HG02840 (cell line): ENCODE results near the gene RNF223.

Experiments
- ATAC-seq: cut with Tn5 transposase; IDR thresholded peaks from one replicate; pipeline ENCODE4 v1.9.1; 2021; ENCODE audit warnings: mild to moderate bottlenecking, moderate library complexity, moderate number of reproducible peaks; ENCODE audit not compliant: unreplicated experiment, low FRiP score

The RNF223 gene

DNA sequence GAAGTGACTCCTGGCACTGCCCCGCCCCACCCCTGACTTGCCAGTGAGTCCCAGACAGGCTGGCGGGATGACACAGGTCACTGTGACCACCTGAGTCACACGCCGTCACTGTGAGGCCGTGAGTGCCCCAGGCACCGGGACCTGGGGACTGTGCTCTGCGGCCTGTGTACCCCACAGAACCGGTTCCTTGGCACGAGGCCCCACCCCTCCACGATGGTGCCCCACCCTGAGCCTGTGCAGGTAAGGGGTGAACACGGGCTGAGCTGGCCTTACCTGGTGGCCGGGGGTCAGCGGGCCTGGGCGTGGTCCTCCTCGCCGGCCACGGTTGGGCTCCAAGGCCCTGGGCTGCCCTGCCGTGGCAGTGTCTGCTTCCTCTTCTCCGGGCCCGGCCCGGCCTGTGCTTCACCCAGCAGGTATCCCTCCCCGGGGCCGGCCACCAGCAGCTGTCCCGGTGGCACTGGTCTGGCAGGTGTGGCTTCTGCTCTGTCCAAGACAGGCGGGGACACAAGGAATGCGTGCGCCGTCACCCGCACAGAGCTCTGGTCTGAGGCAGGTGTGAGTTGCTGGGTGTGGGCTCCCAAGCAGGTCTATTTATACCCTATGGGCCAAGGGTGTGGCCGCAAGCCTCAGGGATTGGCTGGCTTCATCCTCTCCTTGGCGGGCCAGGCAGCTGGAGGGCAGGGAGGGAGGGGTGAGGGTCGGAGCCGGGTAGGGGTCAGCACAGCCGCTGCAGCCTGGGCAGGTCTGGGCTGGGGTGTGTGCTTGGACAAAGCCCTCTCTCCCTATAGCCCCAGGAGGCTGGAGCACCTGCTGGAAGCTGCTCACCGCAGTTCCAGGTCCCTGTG lies at the start of gene RNF223:
Gene RNF223 (minus strand): TSS at position 564 of the 845 bp plus-strand sequence. CDS start 1,740 bp downstream, outside the sequence.
- no peak for ATAC-seq

GRCh38 chr1:1122981-1123480 lies 48.9 kb upstream of the RNF223 start:
- no peak for ATAC-seq

DNA sequence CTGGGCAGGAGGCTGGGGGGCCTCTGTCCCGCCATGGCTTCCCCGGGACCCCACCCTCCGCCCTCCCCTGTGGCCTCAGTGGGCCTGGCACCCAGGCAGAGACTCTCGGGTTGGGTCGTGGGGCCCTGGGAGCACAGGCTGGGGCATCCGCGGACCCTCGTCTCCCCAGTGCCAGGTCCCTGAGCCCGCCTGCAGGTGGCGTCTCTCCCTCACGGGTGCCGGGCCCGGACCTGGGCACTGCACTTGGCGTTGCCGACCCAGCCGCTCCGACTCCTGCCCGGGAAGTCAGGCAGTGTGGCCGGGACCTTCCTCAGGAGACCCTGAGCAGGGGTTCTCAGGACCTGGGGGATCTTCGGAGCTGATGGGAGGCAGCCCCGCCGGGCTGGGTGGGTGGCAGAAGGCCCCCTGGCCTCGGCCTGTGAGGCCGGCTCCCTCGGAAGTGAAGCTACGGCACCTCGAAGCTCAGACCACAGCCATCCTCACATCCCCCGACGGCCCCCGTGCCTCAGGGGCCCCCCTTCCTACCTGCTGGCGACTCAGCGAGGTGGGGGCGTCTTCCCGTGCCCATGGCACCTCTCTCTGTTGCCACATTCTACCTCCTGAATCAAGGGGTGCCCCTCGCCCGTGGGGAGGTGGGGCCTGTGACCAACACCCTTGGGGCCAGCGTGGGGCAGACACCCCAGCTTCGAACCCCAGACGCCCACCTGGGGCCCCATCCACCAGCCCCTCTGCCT lies 48.1 kb upstream of the RNF223 start:
- ATAC-seq: no peak

GRCh38 chr1:1121611-1122077 lies 47.5 kb upstream of the RNF223 start:
- ATAC-seq: no peak

DNA sequence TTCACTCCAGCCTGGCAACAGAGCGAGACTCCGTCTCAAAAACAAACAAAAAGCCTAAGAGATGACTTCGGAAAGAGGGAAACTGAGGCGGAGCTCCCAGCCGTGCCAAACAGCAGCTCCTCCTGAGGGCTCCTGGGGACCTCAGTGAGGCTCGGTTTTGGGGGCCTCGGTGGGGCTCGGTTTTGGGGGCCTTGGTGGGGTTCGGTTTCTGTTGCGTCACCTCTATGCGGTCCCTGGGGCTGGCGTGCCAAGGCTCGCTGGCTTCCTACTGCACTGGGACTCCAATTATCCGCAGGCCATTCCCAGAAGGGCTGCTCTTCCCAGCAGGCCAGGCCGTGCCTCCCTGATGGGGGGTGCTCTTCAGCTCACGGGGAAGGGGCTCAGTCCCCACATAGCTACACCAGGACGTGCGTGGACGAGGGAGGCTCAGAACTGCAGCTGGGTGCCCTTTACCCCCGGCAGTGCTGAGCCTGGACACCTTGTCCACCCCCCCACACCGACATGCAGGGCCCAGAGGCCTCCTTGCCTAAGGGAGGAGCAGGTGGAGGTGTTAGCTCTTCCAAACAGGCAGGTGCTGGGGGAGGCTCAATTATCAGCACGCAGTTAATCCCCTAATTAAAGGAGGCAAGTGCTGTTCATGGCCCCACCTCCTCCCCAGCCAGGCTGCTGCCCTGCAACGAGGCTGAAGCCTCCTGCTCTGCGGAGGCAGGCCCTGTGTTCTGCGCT lies 46.9 kb upstream of the RNF223 start:
- ATAC-seq: no peak

DNA sequence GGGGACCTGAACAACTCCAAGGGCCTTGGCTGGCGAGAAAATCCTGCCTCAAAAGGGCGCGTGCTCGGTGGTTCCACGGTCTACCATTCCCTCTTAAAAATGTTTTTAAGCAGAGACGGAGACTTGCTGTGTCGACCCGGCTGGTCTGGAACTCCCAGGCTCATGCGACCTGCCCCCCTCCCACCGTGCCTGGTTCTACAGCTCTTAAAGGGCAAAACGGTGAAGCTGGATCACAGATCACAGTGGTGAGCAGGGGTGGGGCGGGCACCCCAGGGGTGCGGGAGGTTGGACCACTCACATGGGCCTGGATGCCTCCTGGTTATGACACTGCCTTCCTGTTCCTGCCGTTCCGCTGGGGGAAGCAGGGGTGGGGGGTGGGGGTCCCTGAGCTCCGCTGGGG lies 46.0 kb upstream of the RNF223 start:
- no peak for ATAC-seq

DNA sequence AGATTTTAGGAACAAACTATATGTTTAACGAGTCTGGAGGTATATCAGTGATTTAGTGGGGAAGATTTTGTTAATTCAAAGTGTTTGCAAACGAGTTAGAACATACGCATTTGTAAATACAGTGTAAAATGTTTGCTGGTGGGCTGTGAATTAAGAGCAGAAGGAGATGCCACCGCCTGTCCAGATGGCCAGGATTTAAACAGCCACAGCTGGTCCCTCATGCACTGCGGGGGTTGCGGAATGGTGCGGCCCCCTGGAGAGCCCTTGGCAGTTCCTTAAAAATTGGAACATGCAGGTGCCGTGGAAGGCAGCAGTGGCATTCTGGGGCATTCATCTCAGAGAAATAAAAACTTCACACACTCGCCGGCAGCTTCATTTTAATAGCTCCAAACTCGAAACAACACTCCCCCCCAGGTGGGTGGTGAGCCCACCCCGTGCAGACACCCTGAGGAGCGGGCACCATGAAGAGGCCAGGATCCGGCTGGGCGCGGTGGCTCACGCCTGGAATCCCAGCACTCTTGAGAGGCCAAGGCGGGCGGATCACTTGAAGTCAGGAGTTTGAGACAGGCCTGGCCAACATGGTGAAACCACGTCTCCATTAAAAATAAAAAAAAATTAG lies 45.3 kb upstream of the RNF223 start:
- ATAC-seq: no peak

DNA sequence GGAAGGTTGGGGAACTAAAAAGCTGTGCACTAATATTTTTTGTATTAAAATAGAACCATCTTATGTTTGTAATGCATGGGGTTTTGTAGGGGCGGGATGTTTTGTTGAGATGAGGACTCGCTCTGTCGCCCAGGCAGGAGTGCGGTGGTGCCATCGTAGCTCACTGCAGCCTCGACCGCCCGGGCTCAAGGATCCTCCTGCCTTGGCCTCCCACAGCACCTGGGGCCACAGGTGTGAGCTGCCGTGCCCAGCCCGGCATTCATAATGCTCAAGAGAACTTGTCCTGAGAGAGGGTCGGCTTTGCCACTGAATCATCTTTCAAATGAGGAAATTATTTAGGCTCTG lies 44.7 kb upstream of the RNF223 start:
- no peak for ATAC-seq

DNA sequence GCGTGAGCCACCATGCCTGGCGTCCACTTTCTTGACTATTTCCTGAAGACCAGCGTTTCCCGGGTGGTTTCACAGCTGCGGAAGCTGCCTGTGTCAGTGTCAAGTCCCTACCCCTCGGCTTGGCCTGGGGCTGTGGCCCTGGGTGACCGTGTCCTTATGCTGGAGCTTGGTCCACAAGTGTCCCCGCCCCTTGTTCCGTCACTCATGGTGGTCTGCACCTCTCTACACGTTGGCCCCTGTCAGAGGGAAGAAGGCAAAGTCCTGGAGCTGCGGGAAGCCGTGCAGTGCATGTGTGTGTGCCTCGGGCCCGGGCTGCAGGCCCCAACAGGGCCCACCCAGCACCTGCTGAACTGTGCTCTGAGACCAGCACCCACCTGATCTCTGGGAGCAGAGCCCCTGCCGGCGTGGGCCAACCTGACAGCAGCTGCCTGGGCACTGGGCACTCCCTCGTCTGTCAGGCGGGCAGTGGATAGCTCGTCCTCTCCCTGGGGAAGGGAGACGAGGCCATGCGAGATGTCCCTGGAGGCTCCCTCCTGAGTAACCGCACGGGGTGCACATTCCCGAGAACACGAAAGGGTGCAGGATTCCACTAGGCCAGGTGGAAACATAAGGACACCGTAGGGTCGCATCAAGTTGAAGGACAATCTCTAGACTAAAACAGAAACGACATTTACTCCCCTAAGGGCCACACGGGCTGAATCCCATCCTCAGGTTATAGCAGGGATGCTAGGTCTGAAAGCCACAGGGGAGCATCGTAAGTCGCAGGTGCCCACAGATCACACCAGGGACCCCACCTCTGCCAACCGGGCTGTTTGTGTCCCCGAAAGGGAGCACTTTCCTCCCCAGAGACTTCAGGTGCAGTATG lies 44.1 kb upstream of the RNF223 start:
- ATAC-seq: no peak

- ATAC-seq: no peak
Measured at GRCh38 chr1:1117469-1117831, 43.3 kb upstream of the RNF223 start.

DNA sequence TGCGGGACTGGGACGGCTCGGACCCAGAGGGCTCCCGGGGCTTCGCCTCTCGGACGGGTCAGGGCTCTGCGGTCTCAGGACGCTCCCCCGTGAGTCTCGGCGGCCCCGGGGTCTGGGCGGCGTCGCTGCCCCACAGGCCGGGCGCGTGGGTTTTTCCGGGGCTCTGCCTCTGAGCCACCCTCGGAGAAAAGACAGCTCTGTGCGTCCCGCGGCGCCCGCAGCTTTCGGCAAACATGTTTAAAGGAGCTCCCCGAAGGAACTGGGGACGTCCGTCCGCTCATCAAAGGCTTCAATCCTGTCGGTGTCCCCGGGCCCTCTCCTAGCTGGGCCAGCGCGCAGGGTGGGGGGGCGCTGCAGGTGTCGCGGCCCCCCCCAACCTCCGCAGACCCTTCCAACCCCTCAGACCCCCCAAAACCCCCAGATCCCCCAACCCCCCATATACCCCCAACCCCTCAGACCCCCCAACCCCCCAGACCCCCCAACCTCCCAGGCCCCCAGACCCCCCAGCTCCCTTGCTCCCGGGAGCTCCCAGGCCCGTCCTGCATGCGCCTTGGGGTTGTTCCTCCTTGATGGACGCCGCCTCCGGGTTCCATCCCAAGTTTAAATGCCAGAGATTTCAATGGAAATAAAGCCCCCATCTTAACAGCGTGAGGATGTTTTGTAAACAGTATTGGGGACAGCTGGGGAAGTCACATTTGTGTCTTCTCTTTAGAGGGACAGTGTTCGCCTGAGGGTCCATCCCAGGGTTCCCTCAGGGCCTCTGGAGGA lies 42.8 kb upstream of the RNF223 start:
- ATAC-seq: no peak

GRCh38 chr1:1115786-1116700 lies 41.9 kb upstream of the RNF223 start, which contains the start of gene C1orf159:
C1orf159 (minus strand) TSS chr1:1116089; CDS start chr1:1091543, 24,546 bp downstream.
- peak; percentile 87 for ATAC-seq

- no peak for ATAC-seq
Measured at GRCh38 chr1:1115136-1115785, 41.2 kb upstream of the RNF223 start.

DNA sequence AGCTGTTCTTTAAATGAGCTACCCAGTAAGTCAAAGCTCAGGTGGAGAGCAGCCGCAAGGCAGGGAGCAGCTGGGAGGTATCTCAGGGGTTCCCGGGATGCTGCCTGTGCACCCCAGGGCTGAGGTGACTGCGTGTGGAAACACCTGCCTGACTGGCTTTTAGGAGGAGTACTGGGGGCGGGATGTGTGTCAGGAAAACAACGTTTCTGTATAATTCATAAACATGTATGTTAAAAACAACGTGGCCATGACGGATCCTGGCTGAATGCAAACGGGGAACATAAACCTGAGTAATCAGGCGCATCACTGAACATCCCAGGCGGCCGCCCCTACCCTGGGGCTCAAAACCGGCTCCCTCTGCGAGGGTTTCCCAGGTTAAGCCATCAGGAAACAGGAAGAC lies 40.3 kb upstream of the RNF223 start:
- no peak for ATAC-seq

GRCh38 chr1:1112237-1112985 lies 38.3 kb upstream of the RNF223 start:
- ATAC-seq: no peak

GRCh38 chr1:1111516-1112236 lies 37.6 kb upstream of the RNF223 start:
- no peak for ATAC-seq
